GM18505 (cell line): ENCODE measurements around the gene BBC3.
A peak's percentile ranks its signal among the peaks of the same experiment; 100 is the strongest.

Source experiments
- ATAC-seq: cut with Tn5 transposase; IDR thresholded peaks from one replicate; pipeline ENCODE4 v1.9.1; 2021; ENCODE audit not compliant: unreplicated experiment
- POLR2A ChIP-seq: IDR thresholded peaks from 4 replicates; pipeline ENCODE4 v1.6.1; 2011; ENCODE audit warnings: borderline replicate concordance; ENCODE audit not compliant: insufficient read depth, insufficient read length; ENCODE audit errors: extremely low read depth

The BBC3 gene

GRCh38 chr19:47232422-47233211, 1.6 kb upstream of the BBC3 start:
- ATAC-seq = no peak
- TF ChIP-seq POLR2A = no peak

GRCh38 chr19:47231215-47232054, 436 bp upstream of the BBC3 start:
- ATAC-seq = peak; percentile 23
- peak; percentile 60 for TF ChIP-seq POLR2A

- TF ChIP-seq POLR2A = no peak
- ATAC-seq = no peak
Observed at GRCh38 chr19:47230054-47230920, 712 bp downstream of the BBC3 start.

GRCh38 chr19:47229676-47230053, 1.3 kb downstream of the BBC3 start:
- ATAC-seq = no peak
- TF ChIP-seq POLR2A = no peak

GRCh38 chr19:47228937-47229675, 1.9 kb downstream of the BBC3 start:
- ATAC-seq = no peak
- TF ChIP-seq POLR2A = no peak

GRCh38 chr19:47228168-47228936, 2.6 kb downstream of the BBC3 start:
- no peak for TF ChIP-seq POLR2A
- ATAC-seq = no peak

GRCh38 chr19:47227352-47228167, 3.4 kb downstream of the BBC3 start:
- TF ChIP-seq POLR2A = peak; percentile 68
- ATAC-seq = no peak

GRCh38 chr19:47226426-47227351, 4.3 kb downstream of the BBC3 start:
- peak; percentile 57 for TF ChIP-seq POLR2A
- ATAC-seq = peak; percentile 13

GRCh38 chr19:47225746-47226425, 5.1 kb downstream of the BBC3 start:
- peak; percentile 37 for ATAC-seq
- TF ChIP-seq POLR2A = peak; percentile 100

- no peak for ATAC-seq
- TF ChIP-seq POLR2A = no peak
Observed at GRCh38 chr19:47221890-47222289, 9.1 kb downstream of the BBC3 start.
